GM18909 (cell line): ENCODE data around the gene AIFM3.
"Not testable (repeated sequence)": the region's sequence is repeated elsewhere in the genome, so short reads cannot be mapped to it uniquely, and the experiment has no call there.

ENCODE experiments used
- ATAC-seq: cut with Tn5 transposase; IDR thresholded peaks from one replicate; pipeline ENCODE4 v1.9.1; 2021; ENCODE audit warnings: mild to moderate bottlenecking; ENCODE audit not compliant: unreplicated experiment, poor library complexity

The AIFM3 gene

GRCh38 chr22:20940904-20941385 is 26.1 kb upstream of the AIFM3 start:
- no peak for ATAC-seq

GRCh38 chr22:20942203-20942902 is 24.7 kb upstream of the AIFM3 start:
- not testable (repeated sequence) for ATAC-seq

- ATAC-seq = no peak
Measured at GRCh38 chr22:20943104-20943933, 23.7 kb upstream of the AIFM3 start.

- ATAC-seq = no peak
Measured at GRCh38 chr22:20944042-20944441, 23.0 kb upstream of the AIFM3 start.

GRCh38 chr22:20945578-20945934 is 21.5 kb upstream of the AIFM3 start:
- no peak for ATAC-seq

GRCh38 chr22:20946080-20946986 is 20.7 kb upstream of the AIFM3 start:
- ATAC-seq = no peak

- no peak for ATAC-seq
Measured at GRCh38 chr22:20946991-20947390, 20.1 kb upstream of the AIFM3 start.

GRCh38 chr22:20948450-20948849 is 18.6 kb upstream of the AIFM3 start:
- ATAC-seq = no peak

GRCh38 chr22:20948989-20949388 is 18.1 kb upstream of the AIFM3 start:
- no peak for ATAC-seq

- no peak for ATAC-seq
Measured at GRCh38 chr22:20949698-20950183, 17.3 kb upstream of the AIFM3 start.

GRCh38 chr22:20951151-20951931 is 15.7 kb upstream of the AIFM3 start:
- ATAC-seq = no peak

- no peak for ATAC-seq
Measured at GRCh38 chr22:20951932-20952380, 15.1 kb upstream of the AIFM3 start.

- no peak for ATAC-seq
Measured at GRCh38 chr22:20952544-20953341, 14.3 kb upstream of the AIFM3 start.

GRCh38 chr22:20953342-20953608 is 13.8 kb upstream of the AIFM3 start:
- no peak for ATAC-seq

- no peak for ATAC-seq
Measured at GRCh38 chr22:20953668-20954500, 13.2 kb upstream of the AIFM3 start.

- ATAC-seq = no peak
Measured at GRCh38 chr22:20955548-20955947, 11.5 kb upstream of the AIFM3 start.

- ATAC-seq = no peak
Measured at GRCh38 chr22:20956258-20957101, 10.6 kb upstream of the AIFM3 start.
